ENCODE data around the gene BLACAT1. TPM values are rescaled to one million over a fixed set of nuclear protein-coding genes. Genes with fewer than 3 reads are reported as not detected.
A peak's percentile ranks its signal among the peaks of the same experiment; 100 is the strongest.

BLACAT1 gene
- total RNA-seq, 2 donors from 2014 or later, result not detected

- H3K27ac ChIP-seq, result no peak overlapping the region
- H3K36me3 ChIP-seq, result no peaks in the 10 kb centered on the region
- no peaks in the 10 kb centered on the region for H3K9me3 ChIP-seq
- no peak overlapping the region for H3K4me3 ChIP-seq
- DNase-seq (ENCODE audit: low spot score) (no peak), ATAC-seq (ENCODE audit: insufficient number of reproducible peaks, low FRiP score, low read depth) (no peak)
- TF ChIP-seq, protein P1, sequence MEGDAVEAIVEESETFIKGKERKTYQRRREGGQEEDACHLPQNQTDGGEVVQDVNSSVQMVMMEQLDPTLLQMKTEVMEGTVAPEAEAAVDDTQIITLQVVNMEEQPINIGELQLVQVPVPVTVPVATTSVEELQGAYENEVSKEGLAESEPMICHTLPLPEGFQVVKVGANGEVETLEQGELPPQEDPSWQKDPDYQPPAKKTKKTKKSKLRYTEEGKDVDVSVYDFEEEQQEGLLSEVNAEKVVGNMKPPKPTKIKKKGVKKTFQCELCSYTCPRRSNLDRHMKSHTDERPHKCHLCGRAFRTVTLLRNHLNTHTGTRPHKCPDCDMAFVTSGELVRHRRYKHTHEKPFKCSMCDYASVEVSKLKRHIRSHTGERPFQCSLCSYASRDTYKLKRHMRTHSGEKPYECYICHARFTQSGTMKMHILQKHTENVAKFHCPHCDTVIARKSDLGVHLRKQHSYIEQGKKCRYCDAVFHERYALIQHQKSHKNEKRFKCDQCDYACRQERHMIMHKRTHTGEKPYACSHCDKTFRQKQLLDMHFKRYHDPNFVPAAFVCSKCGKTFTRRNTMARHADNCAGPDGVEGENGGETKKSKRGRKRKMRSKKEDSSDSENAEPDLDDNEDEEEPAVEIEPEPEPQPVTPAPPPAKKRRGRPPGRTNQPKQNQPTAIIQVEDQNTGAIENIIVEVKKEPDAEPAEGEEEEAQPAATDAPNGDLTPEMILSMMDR (IDR thresholded peaks at IDR 0.05), result no peak
- H3K4me1 ChIP-seq (ENCODE audit: control insufficient read depth in 1 of 2, low read depth in 2 of 2), result peaks cover 3 to 12% of the 10 kb centered on the region in 2 donors
- H3K27me3 ChIP-seq (replicated peaks; ENCODE audit: insufficient read depth), result no peaks in the 10 kb centered on the region
Measured at GRCh38 chr1:205445646-205445935, 10.3 kb downstream of the BLACAT1 start.

- Histone ChIP-seq H3K27me3 (replicated peaks; ENCODE audit: insufficient read depth) (no peaks in the 10 kb centered on the region), H3K4me1 (ENCODE audit: control insufficient read depth in 1 of 2, low read depth in 2 of 2) (peaks cover 3 to 12% of the 10 kb centered on the region in 2 donors), H3K36me3 (no peaks in the 10 kb centered on the region), H3K4me3 (peak overlapping the region; percentile 67), H3K9me3 (no peaks in the 10 kb centered on the region), H3K27ac (no peak overlapping the region)
- peak; percentile 46 for DNase-seq (ENCODE audit: low spot score)
- TF ChIP-seq, protein P1 (IDR thresholded peaks at IDR 0.05), result no peak
- ATAC-seq (ENCODE audit: insufficient number of reproducible peaks, low FRiP score, low read depth), result no peak
Measured at GRCh38 chr1:205444931-205445645, 10.8 kb downstream of the BLACAT1 start.

GRCh38 chr1:205444300-205444930 is 11.4 kb downstream of the BLACAT1 start:
- no peaks in the 10 kb centered on the region for H3K9me3 ChIP-seq
- H3K4me1 ChIP-seq (ENCODE audit: control insufficient read depth in 1 of 2, low read depth in 2 of 2), result peaks cover 3 to 13% of the 10 kb centered on the region in 2 donors
- H3K36me3 ChIP-seq, result no peaks in the 10 kb centered on the region
- DNase-seq (ENCODE audit: low spot score) (no peak), ATAC-seq (ENCODE audit: insufficient number of reproducible peaks, low FRiP score, low read depth) (no peak)
- TF ChIP-seq, protein P1 (IDR thresholded peaks at IDR 0.05), result no peak
- no peak overlapping the region for H3K27ac ChIP-seq
- H3K27me3 ChIP-seq (replicated peaks; ENCODE audit: insufficient read depth), result no peaks in the 10 kb centered on the region
- peak overlapping the region; percentile 67 for H3K4me3 ChIP-seq

DNA sequence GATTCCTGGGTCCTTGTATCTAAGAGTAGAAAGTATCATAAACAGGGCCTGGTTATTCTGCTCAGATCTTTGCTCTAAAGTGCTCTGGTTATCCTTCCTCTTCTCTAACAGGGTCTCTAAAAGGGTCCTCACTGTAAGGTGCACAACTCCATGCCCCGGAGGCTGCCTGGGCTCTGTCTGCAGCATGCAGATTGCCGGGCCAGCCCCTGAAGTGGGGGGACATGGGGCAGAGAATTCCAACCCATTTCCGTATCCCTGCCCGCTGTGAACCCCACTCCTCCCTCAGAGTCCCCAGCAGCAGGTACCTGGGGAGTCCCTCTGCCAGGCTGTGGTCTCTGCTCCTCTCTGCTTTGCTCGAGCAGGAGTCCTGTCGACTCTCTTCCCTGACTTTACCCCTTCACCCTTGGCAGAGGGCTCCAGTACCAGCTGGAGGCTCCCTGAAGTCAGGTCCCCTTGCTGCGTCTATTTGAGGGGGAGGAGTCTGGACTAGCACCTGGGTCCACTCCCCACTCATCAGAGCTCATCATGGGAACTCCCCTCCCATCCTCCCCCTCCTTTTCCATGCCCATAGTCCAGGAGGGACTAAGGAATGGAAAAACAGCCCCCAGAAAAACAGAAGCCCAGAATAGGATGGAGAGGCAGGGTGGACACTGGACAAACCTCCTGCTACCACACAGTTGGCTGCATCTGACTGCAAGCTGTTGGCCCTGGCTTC is 12.1 kb downstream of the BLACAT1 start:
- ATAC-seq (ENCODE audit: insufficient number of reproducible peaks, low FRiP score, low read depth), result no peak
- Histone ChIP-seq H3K4me3 (no peak overlapping the region), H3K9me3 (no peaks in the 10 kb centered on the region), H3K27ac (no peak overlapping the region), H3K36me3 (no peaks in the 10 kb centered on the region), H3K27me3 (replicated peaks; ENCODE audit: insufficient read depth) (no peaks in the 10 kb centered on the region), H3K4me1 (ENCODE audit: control insufficient read depth in 1 of 2, low read depth in 2 of 2) (peaks cover 7 to 19% of the 10 kb centered on the region in 2 donors)
- TF ChIP-seq, protein P1 (IDR thresholded peaks at IDR 0.05), result no peak
- DNase-seq (ENCODE audit: low spot score), result no peak

DNA sequence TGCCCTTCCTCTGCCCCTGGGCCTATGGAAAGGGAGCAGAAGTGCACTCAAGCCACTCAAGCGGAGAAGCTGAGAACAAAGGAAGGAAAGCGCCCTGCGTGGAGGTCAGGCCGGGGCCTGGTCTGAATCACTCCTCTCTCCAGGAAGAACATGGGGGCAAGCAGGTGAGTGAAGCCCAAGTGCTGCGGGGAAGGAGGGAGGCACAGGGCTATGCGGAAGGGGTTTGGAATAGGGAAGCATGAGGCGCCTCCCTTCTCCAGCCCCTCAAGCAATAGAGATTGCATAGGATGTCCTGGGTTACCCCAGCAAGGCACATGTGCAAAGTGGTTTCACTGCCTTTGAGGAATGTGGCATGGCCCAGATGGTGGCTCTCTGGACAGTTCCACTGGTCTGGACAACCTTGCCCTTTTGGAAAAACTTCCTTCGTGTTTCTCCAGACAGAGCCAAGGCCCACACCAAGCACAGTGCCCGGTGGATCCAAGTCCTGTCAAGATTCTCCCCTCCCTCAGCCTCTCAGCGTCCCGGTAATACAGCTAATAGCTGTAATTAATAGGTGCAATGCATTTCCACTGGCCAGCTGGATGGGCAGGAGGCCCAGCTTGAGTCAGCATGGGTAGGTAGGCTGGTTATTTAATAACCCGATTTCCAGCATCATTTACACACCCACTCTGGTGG is 13.7 kb downstream of the BLACAT1 start:
- Histone ChIP-seq H3K4me1 (ENCODE audit: control insufficient read depth in 1 of 2, low read depth in 2 of 2) (peaks cover 13 to 28% of the 10 kb centered on the region in 2 donors), H3K27ac (no peak overlapping the region), H3K9me3 (no peaks in the 10 kb centered on the region), H3K27me3 (replicated peaks; ENCODE audit: insufficient read depth) (no peaks in the 10 kb centered on the region), H3K4me3 (no peak overlapping the region), H3K36me3 (no peaks in the 10 kb centered on the region)
- DNase-seq (ENCODE audit: low spot score), result no peak
- TF ChIP-seq, protein P1 (IDR thresholded peaks at IDR 0.05), result no peak
- no peak for ATAC-seq (ENCODE audit: insufficient number of reproducible peaks, low FRiP score, low read depth)
